Astrocyte of the cerebellum (primary cell): Measurements from ENCODE around the gene ERAS.

ENCODE experiments used
- DNase-seq: peaks from one replicate; pipeline ENCODE4 v3.0.0-alpha.2; 2011; ENCODE audit warnings: low read depth
- H3K4me3 ChIP-seq: 2 replicates; pipeline ENCODE4 v1.5.1; 2011; ENCODE audit warnings: mild to moderate bottlenecking, low read depth, low read length, moderate library complexity
- in situ Hi-C: cut with HindIII; loops from 2 replicates; pipeline ENCODE4 v1.10.0; 2017; ENCODE audit warnings: low sequenced_read_pairs
- TF ChIP-seq, protein P1 (sequence below): IDR thresholded peaks from 2 replicates; pipeline ENCODE4 v1.5.1; 2012; ENCODE audit warnings: low read length, low read depth, moderate library complexity, mild to moderate bottlenecking; ENCODE audit errors: missing control alignments

ERAS gene

DNA sequence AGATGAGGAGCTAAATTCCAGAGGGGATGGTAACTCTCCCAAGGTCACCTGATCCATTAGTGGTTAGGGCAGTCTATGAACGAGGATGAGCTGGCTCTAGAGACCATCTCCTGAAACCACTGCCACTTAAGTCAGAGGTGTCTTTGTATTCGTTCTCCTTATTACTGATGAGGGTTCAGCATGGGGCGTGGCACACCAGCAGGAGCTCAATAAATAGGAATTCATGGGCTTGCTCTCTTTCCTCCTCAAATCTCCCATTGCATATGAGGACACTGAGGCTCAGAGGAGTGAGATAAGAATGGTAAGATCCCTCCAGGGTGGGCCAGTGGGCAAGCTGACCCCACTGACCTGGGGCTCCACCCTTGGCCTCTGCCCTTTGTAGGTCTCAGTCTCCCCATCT is 41.6 kb upstream of the ERAS start:
- in situ Hi-C loops = no loop called here
- DNase-seq = no peak
- TF ChIP-seq, protein P1, sequence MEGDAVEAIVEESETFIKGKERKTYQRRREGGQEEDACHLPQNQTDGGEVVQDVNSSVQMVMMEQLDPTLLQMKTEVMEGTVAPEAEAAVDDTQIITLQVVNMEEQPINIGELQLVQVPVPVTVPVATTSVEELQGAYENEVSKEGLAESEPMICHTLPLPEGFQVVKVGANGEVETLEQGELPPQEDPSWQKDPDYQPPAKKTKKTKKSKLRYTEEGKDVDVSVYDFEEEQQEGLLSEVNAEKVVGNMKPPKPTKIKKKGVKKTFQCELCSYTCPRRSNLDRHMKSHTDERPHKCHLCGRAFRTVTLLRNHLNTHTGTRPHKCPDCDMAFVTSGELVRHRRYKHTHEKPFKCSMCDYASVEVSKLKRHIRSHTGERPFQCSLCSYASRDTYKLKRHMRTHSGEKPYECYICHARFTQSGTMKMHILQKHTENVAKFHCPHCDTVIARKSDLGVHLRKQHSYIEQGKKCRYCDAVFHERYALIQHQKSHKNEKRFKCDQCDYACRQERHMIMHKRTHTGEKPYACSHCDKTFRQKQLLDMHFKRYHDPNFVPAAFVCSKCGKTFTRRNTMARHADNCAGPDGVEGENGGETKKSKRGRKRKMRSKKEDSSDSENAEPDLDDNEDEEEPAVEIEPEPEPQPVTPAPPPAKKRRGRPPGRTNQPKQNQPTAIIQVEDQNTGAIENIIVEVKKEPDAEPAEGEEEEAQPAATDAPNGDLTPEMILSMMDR = no peak
- no peak overlapping the region for H3K4me3 ChIP-seq

DNA sequence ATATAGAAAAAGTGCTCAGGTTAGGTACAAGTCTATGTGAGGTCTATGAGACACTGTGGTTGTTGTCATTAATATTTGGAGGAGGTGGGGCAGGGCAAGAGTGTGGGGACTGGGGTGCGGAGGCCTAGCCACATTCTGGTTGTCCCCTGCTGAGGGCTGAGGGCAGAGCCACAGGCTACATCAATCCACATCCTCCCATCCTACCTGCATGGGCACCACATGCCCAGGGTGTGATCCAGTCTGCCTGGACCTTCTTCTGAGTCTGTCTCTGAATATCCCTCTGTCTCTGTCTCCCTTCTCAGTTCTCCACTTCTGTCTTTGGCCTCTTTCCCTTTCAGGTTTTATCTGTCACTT is 41.1 kb upstream of the ERAS start:
- in situ Hi-C loops = no loop called here
- no peak overlapping the region for H3K4me3 ChIP-seq
- DNase-seq = no peak
- TF ChIP-seq, protein P1 = no peak

DNA sequence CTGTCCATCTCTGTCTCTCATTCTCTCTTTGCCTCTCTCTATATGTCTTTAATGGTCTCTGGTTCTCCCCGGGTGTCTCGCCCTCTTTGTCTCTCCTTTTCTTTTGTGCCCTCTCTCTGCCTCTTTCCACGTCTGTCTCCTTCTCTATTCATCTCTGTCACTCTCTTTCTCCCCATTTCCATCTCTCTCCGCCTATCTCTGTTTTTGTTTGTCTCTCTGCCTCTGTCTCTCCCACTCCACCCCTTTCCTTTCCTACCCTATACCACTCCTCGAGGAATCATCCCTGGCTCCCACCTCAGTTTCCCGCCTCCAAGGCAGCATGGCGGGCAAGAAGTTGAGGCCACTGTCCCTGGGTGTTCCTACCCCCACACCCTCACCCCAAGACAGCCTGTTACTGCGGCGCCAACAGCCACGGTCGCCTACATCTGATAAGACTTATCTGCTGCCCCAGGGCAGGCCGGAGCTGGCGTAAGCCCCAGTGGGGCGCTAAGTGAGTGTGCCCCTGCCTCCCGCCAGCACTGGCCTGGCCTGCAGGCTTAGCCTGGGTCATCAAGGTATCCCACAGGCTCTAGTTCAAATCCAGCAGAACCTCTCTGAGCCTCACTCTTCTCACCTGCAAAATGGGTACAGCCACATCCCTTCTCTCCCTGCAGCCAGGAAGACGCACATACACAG is 40.6 kb upstream of the ERAS start:
- in situ Hi-C loops = no loop called here
- DNase-seq = no peak
- H3K4me3 ChIP-seq = no peak overlapping the region
- TF ChIP-seq, protein P1 = no peak

DNA sequence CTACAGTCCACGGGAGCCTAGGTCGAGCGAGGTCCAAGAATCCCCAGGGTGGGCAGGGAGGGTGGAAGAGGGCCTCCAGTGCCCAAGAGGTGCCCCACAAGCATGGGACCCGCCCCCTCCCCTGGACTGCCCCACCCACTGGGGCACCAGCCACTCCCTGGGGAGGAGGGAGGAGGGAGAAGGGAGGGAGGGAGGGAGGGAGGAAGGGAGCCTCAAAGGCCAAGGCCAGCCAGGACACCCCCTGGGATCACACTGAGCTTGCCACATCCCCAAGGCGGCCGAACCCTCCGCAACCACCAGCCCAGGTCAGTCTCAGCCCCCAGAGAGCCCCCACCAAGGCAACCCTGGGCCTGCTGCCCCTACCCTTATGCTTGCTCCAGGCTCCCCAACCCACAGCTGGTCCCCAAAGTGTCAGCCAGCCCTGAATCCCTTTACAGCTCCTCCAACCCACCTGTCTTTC is 39.9 kb upstream of the ERAS start, which contains the start of gene GATA1:
GATA1 (plus strand) TSS at position 250 of the 460 bp plus-strand sequence. CDS start 4,520 bp downstream, outside the sequence.
- in situ Hi-C loops = no loop called here
- no peak within 1 kb of the TSS for H3K4me3 ChIP-seq
- TF ChIP-seq, protein P1 = no peak
- no peak for DNase-seq

DNA sequence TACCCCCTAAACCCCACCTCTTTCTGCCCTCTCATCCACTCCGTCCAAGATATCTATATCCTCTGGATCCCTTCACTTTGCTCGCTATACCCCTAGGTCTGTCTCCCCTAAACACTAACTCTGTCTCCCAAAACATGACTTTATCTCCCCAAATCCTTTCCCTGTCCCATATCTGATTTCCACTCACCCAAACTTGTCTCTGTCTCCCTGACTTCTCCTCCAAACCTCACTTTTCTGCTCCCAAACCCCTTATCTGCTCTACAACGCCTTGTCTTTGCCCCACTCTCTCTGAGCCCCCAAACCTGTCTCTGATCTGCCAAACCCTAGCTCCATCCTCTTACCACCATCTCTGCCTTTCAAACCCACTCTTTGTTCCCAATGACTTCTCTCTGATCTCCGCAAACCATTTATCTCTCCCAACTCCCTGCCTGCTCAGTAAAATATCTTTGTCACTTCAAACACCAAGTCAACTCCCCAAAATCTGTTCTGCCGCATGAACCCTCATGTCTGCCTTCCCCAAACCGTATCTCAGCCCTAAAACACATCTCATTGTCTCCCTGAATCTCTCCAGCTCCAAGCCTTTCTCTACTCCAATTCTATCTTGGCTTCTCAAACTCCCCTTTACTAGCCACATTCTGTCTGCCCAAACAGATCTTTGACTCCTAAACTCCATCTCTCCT is 39.3 kb upstream of the ERAS start:
- TF ChIP-seq, protein P1 = no peak
- in situ Hi-C loops = no loop called here
- H3K4me3 ChIP-seq = no peak overlapping the region
- DNase-seq = no peak

DNA sequence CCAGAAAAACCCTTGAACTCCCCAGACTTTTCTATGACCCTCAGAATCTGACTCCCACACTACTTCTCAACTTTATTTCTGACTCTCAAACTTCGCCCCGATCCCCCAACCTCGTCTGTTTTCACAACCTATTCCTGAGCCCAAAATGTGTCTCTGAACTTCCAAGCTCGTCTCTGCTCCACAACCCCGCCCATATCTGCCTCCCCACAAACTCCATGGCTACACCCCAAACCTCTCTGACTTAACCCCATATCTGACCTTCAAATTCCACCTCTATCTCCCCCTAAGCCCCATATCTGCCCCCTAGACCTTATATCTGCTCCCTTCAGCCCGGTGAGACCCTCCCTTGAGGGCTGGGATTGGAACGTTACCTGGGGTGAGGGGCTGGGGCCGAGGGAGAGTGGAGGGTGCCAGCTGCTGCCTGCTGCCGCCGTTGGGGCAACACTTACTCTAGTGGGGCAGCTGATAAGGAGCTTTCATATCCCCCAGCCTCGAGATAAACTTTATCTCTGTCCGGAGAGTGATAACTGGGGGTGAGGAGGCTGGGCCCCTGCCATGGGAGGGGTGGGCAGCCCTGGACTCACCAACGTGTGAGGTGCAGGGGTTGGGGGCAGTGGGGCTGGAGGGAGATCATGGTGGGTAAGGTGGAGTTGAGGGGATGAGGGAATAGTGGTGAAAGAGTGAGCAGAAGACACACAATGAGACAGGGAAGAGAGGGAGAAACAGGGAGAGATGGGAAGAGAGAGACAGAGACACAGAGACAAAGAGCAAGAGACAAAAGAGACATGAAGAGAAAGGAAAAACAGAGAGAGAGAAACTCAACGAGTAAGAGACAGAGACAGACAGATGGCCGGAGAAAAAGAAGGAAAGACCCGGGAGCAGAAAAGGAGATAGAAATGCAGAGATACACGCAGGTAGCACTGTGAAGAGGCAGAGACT is 38.5 kb upstream of the ERAS start:
- no peak overlapping the region for H3K4me3 ChIP-seq
- TF ChIP-seq, protein P1 = no peak
- no peak for DNase-seq
- in situ Hi-C loops = no loop called here
